K562 (cell line): Measurements from ENCODE around the gene CSTB. TPM values are rescaled to one million over a fixed set of nuclear protein-coding genes. Genes with fewer than 3 reads are reported as not detected.
A peak's percentile ranks its signal among the peaks of the same experiment; 100 is the strongest.

Experiments used
- ATAC-seq: fragments of 200-7000 bp; cut with Tn5 transposase; 3 replicates; pipeline ENCODE4 v1.9.1; 2020; ENCODE audit warnings: moderate library complexity
- BruUV-seq: library from RNA; stranded (reverse); fragments of 400-500 nt; replicated peaks from 2 replicates; lab custom pipeline; 2021; lab: Mats Ljungman, UMichigan
- CTCF ChIA-PET: fragments of 300-600 bp; formaldehyde crosslinking; extraction: SDS; loops from one replicate; lab custom pipeline; 2021; ENCODE audit warnings: low intra/inter-chr PET ratio; lab: Yijun Ruan, JAX
- POLR2A ChIA-PET: fragments of 300-600, 350-650 bp; sonication (Branson Sonifier 250); formaldehyde crosslinking; extraction: SDS; loops from one replicate; lab custom pipeline; 2021; ENCODE audit warnings: antibody characterized with exemption, inconsistent platforms; lab: Yijun Ruan, JAX
- DNase-seq, 4 experiments: peaks; one replicate each; pipeline versions ENCODE4 v3.0.0 to v3.0.0-alpha.2; 2011 to 2018; ENCODE audit warnings: low spot score in 3 of 4, mixed read lengths in 3 of 4; ENCODE audit errors: extremely low read depth in 1 of 4
- FAIRE-seq: peaks from 2 replicates; lab custom pipeline; 2011; peaks lifted over from hg19 to GRCh38; lab: Jason Lieb, UNC
- H2AFZ ChIP-seq: 2 replicates; pipeline ENCODE4 v1.6.0; 2011; ENCODE audit warnings: low read depth, low read length, control low read depth, inconsistent platforms
- H3K27ac ChIP-seq: fragments of 200-600 bp; 3 replicates; pipeline ENCODE4 v1.8.0; 2011; ENCODE audit warnings: low read depth, mild to moderate bottlenecking, control low read depth, inconsistent platforms, low read length, moderate library complexity, mixed read lengths; ENCODE audit errors: extremely low read depth
- H3K27me3 ChIP-seq, 2 experiments: fragments of 300-600 bp in 1 of 2; 2 replicates in 1 of 2; 3 replicates in 1 of 2; pipeline versions ENCODE4 v1.6.0 to v1.8.0; 2011; ENCODE audit warnings: inconsistent platforms in 2 of 2, low read length in 2 of 2, mild to moderate bottlenecking in 1 of 2, mixed read lengths in 1 of 2, moderate library complexity in 1 of 2; ENCODE audit not compliant: control insufficient read depth in 2 of 2, insufficient read depth in 2 of 2
- H3K36me3 ChIP-seq: fragments of 300-600 bp; 3 replicates; pipeline ENCODE4 v1.8.0; 2011; ENCODE audit warnings: mild to moderate bottlenecking, low read length, inconsistent platforms; ENCODE audit not compliant: control insufficient read depth, insufficient read depth
- H3K4me1 ChIP-seq, 2 experiments: fragments of 200-600 bp in 1 of 2; replicated peaks in 1 of 2; 2 replicates in 1 of 2; 3 replicates in 1 of 2; pipeline versions ENCODE4 v1.5.1 to v1.8.0; 2011; ENCODE audit warnings: inconsistent platforms in 2 of 2, low read length in 2 of 2, mild to moderate bottlenecking in 1 of 2, mixed read lengths in 1 of 2, moderate library complexity in 1 of 2; ENCODE audit not compliant: control insufficient read depth in 2 of 2, insufficient read depth in 2 of 2
- H3K4me2 ChIP-seq: 2 replicates; pipeline ENCODE4 v1.6.1; 2011; ENCODE audit warnings: low read length, control low read depth, inconsistent platforms, mixed read lengths; ENCODE audit not compliant: insufficient read depth
- H3K4me3 ChIP-seq: fragments of 200-600 bp; sonication (generic), shearing (Covaris generic); 2 replicates; pipeline ENCODE4 v1.5.1; 2016; ENCODE audit warnings: control low read depth, inconsistent platforms
- H3K79me2 ChIP-seq: fragments of 200-600 bp; 3 replicates; pipeline ENCODE4 v1.8.0; 2011; ENCODE audit warnings: low read length, inconsistent platforms; ENCODE audit not compliant: control insufficient read depth, insufficient read depth
- H3K9ac ChIP-seq, 2 experiments: 2 replicates each; pipeline versions ENCODE4 v1.6.0 to v1.6.1; 2011; ENCODE audit warnings: low read depth in 2 of 2, low read length in 2 of 2, control low read depth in 1 of 2, inconsistent platforms in 1 of 2, mild to moderate bottlenecking in 1 of 2, mixed read lengths in 1 of 2; ENCODE audit not compliant: insufficient read depth in 1 of 2
- H3K9me1 ChIP-seq: one replicate; pipeline ENCODE4 v1.6.0; 2011; ENCODE audit warnings: inconsistent platforms, mild to moderate bottlenecking, low read length, moderate library complexity; ENCODE audit not compliant: control insufficient read depth, insufficient read depth
- H3K9me3 ChIP-seq: replicated peaks from 2 replicates; pipeline ENCODE4 v1.5.1; 2011; ENCODE audit warnings: low read depth, low read length, inconsistent platforms; ENCODE audit not compliant: control insufficient read depth, insufficient read depth
- H4K20me1 ChIP-seq: replicated peaks from 2 replicates; pipeline ENCODE4 v1.6.1; 2011; ENCODE audit warnings: low read length, inconsistent platforms, mixed read lengths; ENCODE audit not compliant: control insufficient read depth, insufficient read depth
- KHSRP ChIP-seq: fragments of 450-650 bp; IDR thresholded peaks from 2 replicates; pipeline ENCODE4 v1.6.1; 2017
- MLLT1 ChIP-seq, 2 experiments: fragments of 450-650 bp; IDR thresholded peaks; 2 replicates each; pipeline ENCODE4 v1.6.1; 2016
- MTA2 ChIP-seq: fragments of 450-650 bp; IDR thresholded peaks from 2 replicates; pipeline ENCODE4 v1.6.1; 2016; ENCODE audit warnings: low read depth
- SPI1 ChIP-seq: IDR thresholded peaks from 2 replicates; pipeline ENCODE4 v1.6.1; 2011; ENCODE audit warnings: low read depth, low read length, control low read depth, borderline replicate concordance
- ZFP36 ChIP-seq: fragments of 150-350 bp; IDR thresholded peaks from 2 replicates; pipeline ENCODE4 v1.6.1; 2018; ENCODE audit warnings: low read length, low read depth; ENCODE audit not compliant: partially characterized antibody
- ZNF551 ChIP-seq: fragments of 250-450 bp; sonication (Bioruptor Pico); IDR thresholded peaks from 2 replicates; pipeline ENCODE4 v1.5.0; 2021; ENCODE audit warnings: mild to moderate bottlenecking, moderate library complexity
- WGBS: fragments of 100-300 bp; shearing (Covaris generic); methylation state at CpG from one replicate; pipeline ENCODE4 v1.1.6; 2016; ENCODE audit warnings: low coverage, mixed read lengths; ENCODE audit not compliant: insufficient coverage; ENCODE audit errors: missing lambda C conversion rate; 5-methylcytosine and 5-hydroxymethylcytosine counted together
- in situ Hi-C: fragments of 300-500 bp; cut with MboI; formaldehyde crosslinking; loops from 4 replicates; pipeline ENCODE4 v1.15.0; 2018; ENCODE audit warnings: inconsistent platforms, mixed read lengths
- intact Hi-C: fragments of 100-400 bp; cut with micrococcal nuclease; formaldehyde crosslinking; loops from 2 replicates; pipeline ENCODE4 v1.14.2; 2022
- polyA plus RNA-seq, 8 experiments: library from polyadenylated mRNA; depleted of rRNA in 4 of 8; stranded (reverse) in 5 of 8; unstranded in 3 of 8; fragments of >200 nt; fragmentation: Nextera tagmentation in 2 of 8; fragmentation: Illumina TruSeq in 1 of 8; extraction: Ambion mirVana in 2 of 8; extraction: Trizol in 1 of 8; gene quantifications; 2 replicates each; pipeline versions ENCODE4 v1.2.1 to v1.2.3, GENCODE V29; 2011 to 2014; ENCODE audit warnings: inconsistent platforms in 1 of 8, missing spikeins in 1 of 8
- total RNA-seq, 7 experiments: library from RNA; depleted of rRNA in 6 of 7; stranded (reverse); fragments of >200 nt in 6 of 7; fragmentation: Illumina TruSeq in 2 of 7; extraction: Trizol in 2 of 7; gene quantifications; 2 replicates each; pipeline versions ENCODE4 v1.2.1 to v1.2.3, GENCODE V29; 2011 to 2021; ENCODE audit warnings: low replicate concordance in 1 of 7
- TF ChIP-seq, protein P1 (sequence below), 3 experiments: fragments of 200-800 bp in 1 of 3; fragments of 250-450 bp in 1 of 3; fragments of 450-650 bp in 1 of 3; sonication (Bioruptor Pico) in 1 of 3; sonication (Bioruptor generic) in 1 of 3; formaldehyde crosslinking in 1 of 3; IDR thresholded peaks; 2 replicates each; pipeline versions ENCODE4 v1.6.1 to v1.8.0; 2016 to 2022; ENCODE audit warnings: mild to moderate bottlenecking in 2 of 3, missing genetic modification characterization in 2 of 3, missing compliant biosample characterization in 1 of 3, moderate library complexity in 1 of 3

Gene CSTB
- total and polyA plus RNA-seq, 9 of the 15 experiments (the other 6 are each of a cell fraction or from before 2014, with no cell fraction given), result 12.4 to 65.0 (median 31.7) TPM

DNA sequence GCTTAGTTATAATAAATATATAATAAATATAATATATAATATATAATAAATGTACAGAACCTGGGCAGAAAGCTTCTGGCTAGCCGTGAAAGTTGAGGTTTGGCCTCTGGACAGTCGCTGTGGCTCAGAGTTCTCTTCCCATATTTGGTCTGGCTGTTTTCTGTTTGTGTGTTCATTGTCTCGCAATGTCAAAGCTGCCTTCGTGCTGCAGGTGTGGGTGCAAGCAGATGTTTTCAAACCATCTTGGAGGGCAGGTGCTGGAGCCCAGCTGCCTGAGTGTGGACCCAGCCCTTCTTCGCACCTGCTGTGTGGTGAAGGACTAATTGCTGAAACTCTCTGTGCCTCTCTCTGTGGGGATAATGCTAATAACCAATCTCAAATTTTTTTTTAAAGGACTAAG lies 3.6 kb upstream of the CSTB start:
- Histone ChIP-seq H3K9me3 (no peaks in the 10 kb centered on the region), H3K4me2 (no peak overlapping the region), H3K27me3 (no peaks in the 10 kb centered on the region), H4K20me1 (no peaks in the 10 kb centered on the region), H3K79me2 (peaks cover 14% of the 10 kb centered on the region), H3K27ac (no peak overlapping the region), H2AFZ (no peak overlapping the region), H3K9ac (no peak overlapping the region), H3K4me1 (peaks cover 15 to 39% of the 10 kb centered on the region in 2 experiments), H3K9me1 (peaks cover 2% of the 10 kb centered on the region), H3K36me3 (peaks cover 2% of the 10 kb centered on the region; the same call in 1 of the 3 replicates), H3K4me3 (no peak overlapping the region)
- WGBS, result 68% methylated on average over 5 of the region's 5 CpGs
- ChIA-PET POLR2A (interaction anchor here (0.6 to 0.9 kb wide), 4 partner anchors 8 to 120 kb away, joined by 3 to 4 read pairs (median 3); partner anchors contain the start of genes HSF2BP and RRP1B), CTCF (no interaction called here)
- ATAC-seq (no peak), FAIRE-seq (no peak), DNase-seq (no peak)
- TF ChIP-seq KHSRP (no peak), ZFP36 (peak; percentile 8)
- intact Hi-C loops, result no loop called here
- in situ Hi-C loops, result loop anchor here (25.0 kb wide), 1 partner anchor 358 kb away; the partner anchor contains the start of gene GATD3
- BruUV-seq, result no TSS peak

- Histone ChIP-seq H3K4me2 (peak overlapping the region; percentile 38), H3K36me3 (peaks cover 12% of the 10 kb centered on the region), H3K79me2 (peaks cover 18% of the 10 kb centered on the region), H3K27me3 (no peaks in the 10 kb centered on the region), H3K9ac (peak overlapping the region in 1 of 2 experiments; percentile 66; a peak in 3 of 4 replicates), H2AFZ (peak overlapping the region; percentile 75), H3K9me1 (peaks cover 2% of the 10 kb centered on the region), H4K20me1 (no peaks in the 10 kb centered on the region), H3K4me1 (peaks cover 15 to 45% of the 10 kb centered on the region in 2 experiments), H3K27ac (0 out of 3 replicates have a peak overlapping the region, but pooled peaks have one; percentile 42), H3K4me3 (no peak overlapping the region), H3K9me3 (no peaks in the 10 kb centered on the region)
- in situ Hi-C loops, result loop anchor here (25.0 kb wide), 1 partner anchor 359 kb away; the partner anchor contains the start of gene GATD3
- peak in 2 of 4 experiments; percentile 40 to 47 for DNase-seq
- no TSS peak for BruUV-seq
- intact Hi-C loops, result no loop called here
- POLR2A ChIA-PET, result interaction anchor here (0.6 to 1.0 kb wide), 2 partner anchors 10 to 11 kb away, joined by 3 to 5 read pairs; partner anchors contain the start of gene RRP1
- ATAC-seq, result no peak
- CTCF ChIA-PET, result no interaction called here
- peak; percentile 23 for FAIRE-seq
- WGBS, result 41% methylated on average over 20 of the region's 20 CpGs
- TF ChIP-seq ZNF551 (CRISPR knock-in tag), result no peak
- TF ChIP-seq SPI1, result peak; percentile 69
- no peak for TF ChIP-seq MTA2
- TF ChIP-seq, protein P1, sequence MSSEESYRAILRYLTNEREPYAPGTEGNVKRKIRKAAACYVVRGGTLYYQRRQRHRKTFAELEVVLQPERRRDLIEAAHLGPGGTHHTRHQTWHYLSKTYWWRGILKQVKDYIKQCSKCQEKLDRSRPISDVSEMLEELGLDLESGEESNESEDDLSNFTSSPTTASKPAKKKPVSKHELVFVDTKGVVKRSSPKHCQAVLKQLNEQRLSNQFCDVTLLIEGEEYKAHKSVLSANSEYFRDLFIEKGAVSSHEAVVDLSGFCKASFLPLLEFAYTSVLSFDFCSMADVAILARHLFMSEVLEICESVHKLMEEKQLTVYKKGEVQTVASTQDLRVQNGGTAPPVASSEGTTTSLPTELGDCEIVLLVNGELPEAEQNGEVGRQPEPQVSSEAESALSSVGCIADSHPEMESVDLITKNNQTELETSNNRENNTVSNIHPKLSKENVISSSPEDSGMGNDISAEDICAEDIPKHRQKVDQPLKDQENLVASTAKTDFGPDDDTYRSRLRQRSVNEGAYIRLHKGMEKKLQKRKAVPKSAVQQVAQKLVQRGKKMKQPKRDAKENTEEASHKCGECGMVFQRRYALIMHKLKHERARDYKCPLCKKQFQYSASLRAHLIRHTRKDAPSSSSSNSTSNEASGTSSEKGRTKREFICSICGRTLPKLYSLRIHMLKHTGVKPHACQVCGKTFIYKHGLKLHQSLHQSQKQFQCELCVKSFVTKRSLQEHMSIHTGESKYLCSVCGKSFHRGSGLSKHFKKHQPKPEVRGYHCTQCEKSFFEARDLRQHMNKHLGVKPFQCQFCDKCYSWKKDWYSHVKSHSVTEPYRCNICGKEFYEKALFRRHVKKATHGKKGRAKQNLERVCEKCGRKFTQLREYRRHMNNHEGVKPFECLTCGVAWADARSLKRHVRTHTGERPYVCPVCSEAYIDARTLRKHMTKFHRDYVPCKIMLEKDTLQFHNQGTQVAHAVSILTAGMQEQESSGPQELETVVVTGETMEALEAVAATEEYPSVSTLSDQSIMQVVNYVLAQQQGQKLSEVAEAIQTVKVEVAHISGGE (CRISPR knock-in tag; IDR thresholded peaks at IDR 0.05), result no peak
- 0 out of 4 replicates have a peak, but pooled peaks of 1 of the 2 experiments have one; percentile 17 for TF ChIP-seq MLLT1 (IDR thresholded peaks at IDR 0.05)
Measured at GRCh38 chr21:43778469-43779335, 2.6 kb upstream of the CSTB start.
